GM18498 (cell line): ENCODE results near the gene TBC1D22A.

Source experiments
- ATAC-seq: cut with Tn5 transposase; IDR thresholded peaks from one replicate; pipeline ENCODE4 v1.9.1; 2021; ENCODE audit warnings: mild to moderate bottlenecking, moderate library complexity; ENCODE audit not compliant: unreplicated experiment

Gene TBC1D22A

DNA sequence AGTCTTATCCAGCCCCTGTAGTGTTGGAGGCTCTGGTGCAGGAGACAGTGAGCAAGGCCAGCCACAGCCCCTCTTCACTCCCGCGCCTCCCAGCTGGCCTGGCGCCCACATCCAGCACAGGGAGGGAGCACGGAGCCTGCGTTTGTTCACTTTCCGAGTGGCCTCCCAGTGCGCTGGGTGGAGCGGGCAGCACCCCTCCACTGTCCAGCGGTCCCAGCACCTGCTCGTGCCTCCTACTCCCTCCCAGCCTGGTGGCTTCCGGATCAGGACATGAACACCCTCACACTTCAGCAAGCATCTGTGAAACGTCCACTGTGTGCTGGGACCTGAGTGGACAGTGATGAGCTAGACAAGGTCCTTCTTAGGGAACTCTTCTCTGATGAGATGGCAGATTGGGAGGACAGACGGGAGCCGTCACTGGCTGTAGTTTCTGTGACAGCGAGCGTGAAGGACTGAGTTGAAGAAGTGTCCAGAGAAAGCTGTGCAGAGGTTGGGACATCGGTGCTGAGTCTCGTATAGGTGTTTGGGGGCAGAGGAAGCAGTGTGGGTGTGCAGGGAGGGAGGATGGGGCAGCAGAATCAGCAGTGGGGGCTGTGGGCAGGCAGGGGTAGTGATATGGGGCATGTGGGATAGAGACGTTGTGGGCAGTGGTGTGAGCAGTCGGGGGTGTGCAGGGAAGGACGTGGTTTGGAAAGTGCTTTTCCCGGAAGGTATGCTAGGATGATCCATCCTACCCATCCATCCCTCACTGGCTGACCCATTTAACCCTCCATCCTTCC lies 256.8 kb downstream of the TBC1D22A start:
- no peak for ATAC-seq

DNA sequence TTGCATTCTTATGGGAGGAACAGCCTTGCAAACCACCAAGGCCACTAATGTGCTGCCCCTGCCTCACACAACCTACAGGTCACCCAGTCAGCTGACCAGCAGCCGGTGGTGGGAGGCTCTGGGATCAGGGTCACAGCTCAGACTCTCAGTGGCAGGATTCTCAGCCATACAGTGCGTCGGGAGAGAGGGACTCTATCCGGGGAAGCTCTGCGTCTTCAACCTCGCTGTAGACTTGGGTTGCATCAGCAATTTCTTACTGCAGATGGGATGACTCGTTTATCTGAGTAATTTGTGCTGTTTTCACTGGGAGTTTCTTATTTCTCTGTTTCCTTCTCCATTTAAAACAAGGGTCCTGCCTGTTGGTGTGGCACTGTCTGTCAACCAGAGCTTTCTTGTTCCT lies 257.7 kb downstream of the TBC1D22A start:
- ATAC-seq: no peak

DNA sequence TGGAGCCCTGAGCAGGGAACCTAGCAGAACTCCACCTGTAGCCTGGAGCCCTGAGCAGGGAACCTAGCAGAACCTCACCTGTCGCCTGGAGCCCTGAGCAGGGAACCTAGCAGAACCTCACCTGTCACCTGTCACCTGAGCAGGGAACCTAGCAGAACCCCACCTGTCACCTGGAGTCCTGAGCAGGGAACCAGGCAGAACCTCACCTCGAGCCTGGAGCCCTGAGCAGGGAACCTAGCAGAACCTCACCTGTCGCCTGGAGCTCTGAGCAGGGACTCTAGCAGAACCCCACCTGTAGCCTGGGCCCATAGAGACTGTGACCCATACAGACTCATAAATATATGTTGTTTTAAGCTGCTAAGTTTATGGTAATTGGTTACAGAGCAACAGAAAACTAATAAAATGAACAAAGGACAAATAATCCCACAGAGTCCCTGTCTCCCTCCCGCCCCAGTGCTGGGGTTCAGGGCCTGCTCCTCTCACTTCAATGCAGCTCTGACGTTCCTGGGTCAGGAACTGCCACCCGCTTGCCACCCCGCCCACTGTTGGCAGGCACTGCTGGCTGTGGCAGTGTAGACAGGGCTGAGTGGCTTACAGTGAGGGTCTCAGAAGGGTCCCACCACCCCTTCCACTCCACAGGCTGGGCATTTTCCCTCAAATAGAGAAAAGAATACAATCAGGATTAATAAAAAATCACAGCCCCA lies 259.1 kb downstream of the TBC1D22A start:
- ATAC-seq: no peak

DNA sequence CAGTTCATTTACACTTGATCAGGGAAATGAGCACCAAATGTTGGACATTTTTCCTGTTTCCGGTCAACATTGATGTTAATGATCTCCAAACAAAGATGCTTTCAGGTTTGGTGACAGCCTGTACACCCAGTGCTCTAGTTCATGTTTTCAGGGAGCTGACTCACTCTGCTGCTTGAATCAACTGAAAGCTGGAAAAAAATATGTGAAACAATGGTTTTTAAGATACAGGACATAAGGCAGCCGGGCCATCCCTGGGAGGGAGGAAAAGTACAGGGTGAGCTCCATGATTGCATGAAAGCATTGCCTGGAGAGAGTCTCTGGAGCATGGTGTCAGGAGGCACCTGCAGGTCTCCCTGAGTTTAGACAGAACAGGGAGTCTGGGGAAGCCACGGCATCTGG lies 259.6 kb downstream of the TBC1D22A start:
- no peak for ATAC-seq

DNA sequence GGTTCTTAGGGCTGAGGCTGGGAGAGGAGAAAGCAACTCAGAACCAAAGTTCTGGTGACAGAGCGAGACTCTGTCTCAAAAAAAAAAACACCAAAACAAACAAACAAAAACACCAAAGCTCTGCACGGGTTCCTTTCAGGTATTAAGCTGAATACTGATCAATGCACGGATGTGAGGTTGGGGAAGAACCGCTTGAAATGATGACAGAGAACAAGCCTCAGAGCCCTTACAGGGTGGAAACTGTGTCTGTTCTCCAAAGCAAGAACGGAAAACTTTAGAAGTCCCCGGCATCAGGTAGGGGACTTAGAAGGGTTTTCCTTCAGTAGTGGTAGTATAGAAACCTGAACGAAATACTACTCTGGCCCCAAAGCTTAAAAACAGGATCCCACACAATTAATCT lies 260.0 kb downstream of the TBC1D22A start:
- no peak for ATAC-seq

DNA sequence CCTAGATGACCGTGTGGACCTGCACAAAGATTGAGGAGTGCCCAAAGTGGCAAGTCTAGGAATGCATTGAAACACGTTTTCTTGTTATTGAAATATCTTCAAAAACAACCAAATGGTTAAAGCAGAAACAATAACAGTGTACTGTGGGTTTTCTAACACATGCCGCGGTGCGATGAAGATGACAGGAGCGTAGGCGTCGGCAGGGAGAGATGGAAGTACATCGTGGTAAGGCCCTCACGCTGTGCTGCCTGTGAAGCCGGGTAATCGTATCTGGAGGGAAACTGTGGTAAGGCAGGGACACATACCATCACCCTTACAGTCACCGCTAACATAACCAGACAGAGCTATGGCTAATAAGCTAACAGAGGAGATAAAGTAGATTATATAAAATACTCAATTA lies 261.4 kb downstream of the TBC1D22A start:
- no peak for ATAC-seq

DNA sequence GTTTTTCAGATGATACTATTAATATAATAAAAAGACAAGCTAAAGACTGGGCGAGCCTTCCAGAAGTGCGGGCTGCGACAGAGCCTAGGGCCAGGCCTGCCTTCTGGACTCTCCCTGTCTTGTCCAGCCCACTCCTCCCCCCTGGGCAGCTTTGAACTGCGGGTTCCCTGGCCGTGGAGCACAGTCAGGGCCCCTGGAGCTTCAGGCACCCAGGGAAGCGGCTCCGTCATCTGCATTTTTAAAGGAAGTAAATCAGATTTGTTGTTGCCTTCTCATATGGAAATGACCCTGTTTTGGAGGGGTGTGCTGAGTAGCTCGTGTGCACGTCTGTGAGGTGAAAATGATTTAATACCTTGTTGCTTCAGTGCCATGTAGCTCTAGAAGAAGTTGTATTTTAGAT lies 265.3 kb downstream of the TBC1D22A start:
- ATAC-seq: no peak

DNA sequence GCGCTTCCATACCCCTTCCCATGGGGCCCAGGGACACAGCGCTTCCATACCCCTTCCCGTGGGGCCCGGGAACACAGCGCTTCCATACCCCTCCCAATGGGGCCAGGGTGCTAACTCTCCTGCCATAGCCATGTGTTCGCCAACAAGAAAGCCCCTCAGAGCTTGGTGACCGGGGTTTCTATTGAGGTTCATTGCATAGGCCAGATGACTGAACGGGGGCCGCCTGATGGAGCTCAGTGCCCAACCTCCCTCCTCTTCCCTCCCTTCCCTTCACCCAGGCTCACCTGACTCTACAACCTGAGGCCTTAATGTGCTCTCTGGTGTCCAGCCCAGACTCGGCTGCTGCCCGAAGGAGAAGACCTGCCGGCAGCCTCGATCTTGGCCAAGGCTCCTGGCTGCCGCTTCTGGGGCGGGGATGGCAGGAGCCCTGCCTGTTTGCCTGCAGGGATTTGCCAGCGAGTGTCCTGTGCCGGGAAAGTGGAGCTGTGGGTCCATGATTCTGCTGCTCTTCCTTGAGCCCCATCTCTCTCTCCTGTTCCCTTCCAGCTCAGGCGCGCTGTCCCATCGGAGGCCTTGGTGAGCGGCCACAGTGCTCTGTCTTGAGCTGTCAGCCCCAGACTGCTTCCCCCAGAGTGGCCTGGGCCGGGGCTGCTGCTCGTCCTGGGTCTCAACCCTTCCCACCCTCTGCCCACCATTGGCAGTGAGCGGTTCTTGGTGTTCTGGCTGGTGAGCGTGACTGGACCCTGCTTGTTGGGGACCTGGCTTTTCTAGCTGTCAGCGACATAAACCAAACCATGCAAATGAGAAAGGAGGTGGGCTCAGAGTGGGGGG lies 267.0 kb downstream of the TBC1D22A start:
- ATAC-seq: no peak

DNA sequence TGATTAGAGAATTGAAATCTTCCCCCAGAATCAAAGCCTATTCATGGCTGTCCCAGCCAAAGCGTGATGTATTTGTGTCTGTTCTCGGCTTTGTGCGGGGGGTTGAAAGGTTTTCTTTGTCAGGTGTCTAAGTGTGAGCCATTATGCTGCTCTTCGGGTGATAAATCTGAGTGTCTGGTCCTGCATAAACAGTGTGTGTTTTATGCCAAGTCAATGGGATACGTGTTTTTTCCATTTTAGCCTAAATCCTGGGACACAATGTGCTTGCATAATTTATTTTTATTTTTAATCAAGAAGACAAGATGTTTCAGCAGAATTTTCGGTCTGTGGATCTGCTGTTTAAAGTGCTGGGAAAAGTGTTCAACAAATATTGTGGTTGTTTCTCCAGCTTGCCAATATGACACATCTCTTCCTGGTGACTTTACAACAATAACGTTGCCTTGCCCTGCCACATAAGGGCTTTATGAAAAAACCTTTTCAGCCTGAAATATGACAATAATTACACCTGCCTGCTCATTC lies 267.8 kb downstream of the TBC1D22A start:
- ATAC-seq: no peak

DNA sequence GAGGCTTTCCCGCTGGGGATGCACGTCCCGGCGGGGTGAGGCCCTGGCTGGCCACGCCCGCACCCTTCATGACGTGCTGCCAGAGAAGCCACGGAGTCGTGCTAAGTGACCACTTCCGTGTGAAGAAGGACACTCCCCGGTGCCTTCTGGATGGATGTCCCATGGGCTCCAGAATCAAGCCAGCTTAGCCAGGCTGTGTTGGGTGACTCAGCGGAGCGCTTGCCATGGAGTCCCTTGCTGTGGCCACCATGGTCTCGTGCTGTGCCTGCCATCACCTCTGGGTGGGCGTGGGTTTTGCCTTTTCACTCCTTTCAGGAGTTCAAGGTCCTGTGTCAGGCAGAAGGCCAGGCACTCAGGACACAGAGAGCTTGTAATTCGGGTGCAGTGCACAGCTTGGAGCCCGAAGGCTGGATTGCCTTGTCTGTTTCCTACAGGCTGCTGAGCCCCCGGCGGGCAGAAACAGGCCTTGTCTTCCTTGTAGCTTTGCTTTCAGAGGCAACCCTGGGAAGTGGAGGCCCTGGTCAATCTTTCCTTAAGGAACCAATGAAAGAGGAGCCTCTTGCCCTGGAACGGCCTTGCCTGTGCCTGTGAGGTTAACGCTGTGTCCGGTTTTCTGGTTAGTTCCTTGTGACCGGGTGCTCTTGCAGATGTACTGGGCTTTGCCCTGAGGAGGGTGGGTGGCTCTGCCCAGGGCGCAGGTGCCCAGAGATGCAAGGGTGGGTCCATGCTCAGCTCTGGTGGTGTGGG lies 268.6 kb downstream of the TBC1D22A start:
- no peak for ATAC-seq

DNA sequence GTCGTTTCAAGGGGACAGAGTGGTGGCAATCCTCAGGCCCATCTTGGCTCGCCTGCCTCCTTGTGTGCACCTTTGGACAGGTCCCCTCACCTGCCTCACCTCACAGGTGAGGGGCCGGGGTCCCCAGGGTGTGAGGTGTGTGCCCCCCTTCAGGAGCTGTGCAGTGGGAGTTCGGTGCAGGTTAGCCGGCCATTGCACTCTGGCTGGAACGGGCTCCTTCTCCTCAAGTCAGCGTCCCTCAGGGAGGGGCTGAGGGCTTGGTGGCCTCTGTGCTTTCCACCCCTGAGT lies 269.1 kb downstream of the TBC1D22A start:
- ATAC-seq: no peak

DNA sequence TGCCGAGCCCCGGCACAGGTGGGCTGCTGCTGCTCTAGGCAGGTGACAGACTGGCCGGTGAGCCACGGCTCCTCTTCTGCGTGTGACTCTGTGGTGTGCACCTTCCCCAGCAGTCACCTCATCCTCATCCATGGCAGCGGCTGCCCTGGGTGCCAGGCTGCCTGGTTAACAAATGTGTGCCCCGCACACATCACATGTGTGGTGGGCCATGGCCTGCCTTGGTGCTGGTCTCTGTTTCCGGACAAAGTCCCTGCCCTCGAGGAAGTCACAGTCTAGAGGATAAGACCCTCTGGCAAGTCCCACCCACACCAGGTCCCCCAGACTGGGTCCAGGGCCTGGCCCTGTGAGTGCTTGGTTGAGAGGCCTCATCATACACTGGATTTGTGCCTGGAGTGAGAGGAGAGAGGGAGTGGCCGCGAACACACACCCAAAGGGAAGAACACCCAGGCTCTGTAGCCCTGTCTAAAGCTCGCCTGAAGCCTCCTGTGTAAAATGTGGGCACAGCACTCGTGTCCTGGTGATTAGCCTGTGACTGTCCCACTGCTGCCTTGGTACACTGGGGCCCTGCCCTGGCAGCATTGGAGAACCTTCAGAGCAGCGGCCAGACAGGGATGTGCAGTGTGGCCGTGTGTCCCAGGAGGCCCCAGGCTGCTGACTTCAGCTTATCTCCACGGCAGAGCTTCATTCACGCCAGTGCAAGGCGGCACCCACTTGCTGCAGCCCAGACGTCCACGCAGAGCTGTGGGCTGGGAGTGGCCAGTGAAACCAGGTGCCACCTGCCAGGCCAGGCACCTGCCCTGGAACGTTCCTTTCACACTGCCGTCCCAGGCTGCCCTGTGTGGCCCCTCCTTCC lies 269.9 kb downstream of the TBC1D22A start:
- ATAC-seq: no peak

DNA sequence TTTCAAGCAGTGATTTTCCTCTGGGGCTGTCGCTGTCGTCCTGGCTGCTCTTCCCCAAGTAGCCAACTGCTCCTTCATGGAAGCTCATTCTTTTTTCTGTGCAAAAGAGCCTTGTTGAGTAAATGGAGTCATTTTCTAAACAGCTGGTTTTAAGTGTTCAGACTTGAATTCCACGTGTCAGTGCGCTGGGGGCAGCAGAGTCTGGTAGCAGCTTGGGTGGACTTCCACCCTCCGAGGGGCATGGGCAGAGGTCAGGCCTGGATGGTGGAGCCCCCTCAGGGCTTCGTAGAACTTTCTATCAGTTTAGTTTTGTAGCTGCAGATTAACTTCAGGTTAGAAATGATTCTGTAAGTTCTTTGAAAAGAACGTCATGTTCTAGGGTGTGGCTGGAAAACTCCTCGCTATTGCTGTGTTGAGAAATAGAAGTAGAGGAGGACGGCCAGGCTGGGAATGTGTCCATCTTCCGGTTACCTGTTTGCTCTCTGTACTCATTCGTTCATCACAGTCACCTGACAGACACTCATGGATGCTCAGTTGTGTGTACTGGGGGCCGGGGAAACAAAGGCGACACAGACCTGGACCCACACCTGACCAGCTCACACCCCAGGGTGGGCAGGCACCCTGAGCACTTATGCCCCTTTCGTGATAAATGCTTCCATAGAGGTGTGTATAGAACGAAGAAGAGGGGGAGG lies 270.7 kb downstream of the TBC1D22A start:
- ATAC-seq: no peak

DNA sequence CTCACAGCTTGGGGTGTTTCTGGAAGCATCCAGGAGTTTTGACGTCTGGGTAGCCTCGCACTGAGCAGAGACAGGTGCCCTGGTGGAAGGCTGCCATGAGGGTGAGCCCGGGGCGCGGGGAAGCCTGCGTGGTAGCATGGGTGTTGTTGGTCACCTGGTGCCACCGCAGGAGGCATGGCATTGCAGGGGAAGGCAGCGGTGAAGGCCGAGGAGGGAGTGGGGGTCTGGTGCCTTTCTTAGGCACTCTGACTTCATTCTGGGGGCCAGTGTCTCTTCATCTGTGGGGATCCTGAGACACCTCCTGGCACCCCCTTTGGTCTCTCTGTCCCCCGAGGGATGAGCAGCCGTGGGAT lies 271.2 kb downstream of the TBC1D22A start:
- no peak for ATAC-seq

DNA sequence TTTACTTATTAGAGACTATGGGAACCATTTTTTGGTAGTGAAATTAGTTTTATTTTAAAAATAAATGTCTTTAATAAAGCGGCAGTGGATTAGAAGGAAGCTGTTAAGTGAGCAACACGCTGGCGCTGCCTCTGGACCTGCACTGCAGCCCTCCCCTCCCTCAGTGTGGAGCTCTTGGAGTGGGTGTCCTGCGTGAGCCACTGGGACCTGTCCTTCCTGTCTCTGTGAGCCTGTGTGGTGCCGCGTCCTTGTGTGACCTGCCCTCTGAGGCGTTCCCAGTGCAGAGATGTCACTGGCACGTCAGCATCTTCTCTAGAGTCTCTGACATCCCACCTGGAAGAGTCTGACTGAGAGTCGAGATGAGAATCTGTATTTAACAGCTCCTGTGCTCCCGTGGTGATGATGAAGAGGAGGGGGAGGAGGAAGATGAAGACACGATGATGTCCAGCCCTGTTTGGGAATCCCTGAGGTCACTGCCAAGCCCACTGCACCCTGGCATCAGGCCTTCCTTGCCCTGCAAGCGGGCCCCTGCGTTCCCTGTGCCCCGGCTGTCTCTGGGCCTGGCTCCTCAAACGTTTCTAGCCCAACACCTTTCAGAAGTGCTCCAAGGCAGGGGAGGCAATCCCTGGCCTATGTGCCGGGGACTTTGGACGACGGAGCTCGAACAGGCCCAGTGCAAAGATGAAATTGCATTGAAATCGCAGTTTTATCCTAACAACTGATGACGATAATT lies 271.8 kb downstream of the TBC1D22A start:
- ATAC-seq: no peak

DNA sequence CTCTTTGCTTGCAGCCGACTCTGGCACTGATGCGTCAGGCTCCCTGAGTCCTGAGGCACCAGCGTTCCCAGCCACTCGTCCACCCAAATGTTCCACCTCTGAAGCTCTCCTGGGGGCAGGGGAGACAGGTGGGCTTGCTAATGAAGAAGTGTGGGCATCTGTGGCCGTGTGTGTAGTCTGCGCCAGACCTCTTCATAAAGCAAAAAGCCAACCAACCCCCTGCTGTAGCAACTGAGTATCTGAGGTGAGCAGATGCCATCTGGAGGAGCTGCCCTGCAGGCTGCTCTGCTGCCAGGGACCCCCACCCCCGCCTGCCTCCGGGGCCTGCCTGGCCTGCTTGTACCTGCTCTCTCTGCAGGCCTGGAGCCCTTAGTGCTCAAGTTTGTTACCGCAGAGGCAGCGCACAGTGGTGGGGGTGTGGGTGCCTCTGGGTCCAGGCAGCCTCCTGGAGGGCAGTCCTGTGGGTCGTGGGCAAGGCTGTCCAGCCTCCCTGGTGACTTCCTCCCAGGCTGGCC lies 272.5 kb downstream of the TBC1D22A start:
- no peak for ATAC-seq

DNA sequence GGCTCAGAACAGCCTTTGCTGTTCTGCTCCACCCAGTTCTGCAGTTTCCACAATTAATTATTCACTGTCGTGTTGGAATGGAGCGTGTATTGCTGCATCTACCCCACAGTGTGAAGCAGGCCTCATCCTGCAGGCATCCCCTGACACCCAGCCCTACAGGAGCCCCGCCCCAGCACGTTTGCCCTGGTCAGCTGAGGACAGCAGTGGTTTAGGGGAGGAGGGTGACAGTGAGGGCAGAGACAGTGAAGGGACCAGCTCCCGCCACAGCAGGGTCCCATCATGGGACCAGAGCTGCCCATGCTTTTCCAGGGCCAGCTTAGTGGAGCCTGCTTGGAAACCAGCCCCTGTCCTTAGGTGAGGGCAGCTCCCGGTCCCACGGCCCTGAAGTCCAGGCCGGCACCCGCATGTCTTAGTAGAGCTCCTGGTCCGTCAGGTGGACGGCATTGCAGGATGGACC lies 273.0 kb downstream of the TBC1D22A start:
- ATAC-seq: no peak

DNA sequence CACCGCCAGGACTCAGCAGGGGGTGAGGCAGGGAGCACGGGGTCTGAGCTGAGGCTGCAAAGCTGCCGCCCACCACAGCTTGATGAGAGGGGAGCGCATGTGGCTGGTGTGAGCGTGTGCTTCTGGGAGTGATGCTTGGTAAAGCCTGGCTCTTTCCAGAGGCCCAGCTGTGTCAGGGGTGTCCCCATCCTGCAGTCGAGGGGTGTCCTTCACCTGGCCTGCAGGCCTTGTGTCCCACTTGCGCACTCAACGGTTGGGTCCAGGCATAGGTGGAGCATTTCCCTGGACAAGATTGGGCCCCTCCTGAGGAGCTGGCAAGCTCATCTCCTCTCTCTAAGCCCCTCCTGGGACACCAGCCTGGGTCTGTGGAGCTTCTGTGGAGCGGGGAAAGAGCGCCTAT lies 273.9 kb downstream of the TBC1D22A start:
- ATAC-seq: no peak
